Liver (tissue), 3 donors: ENCODE measurements around the gene CEP295NL.

ENCODE experiments used
- EGR1 ChIP-seq, 2 donors: IDR thresholded peaks; 2 replicates each; pipeline ENCODE4 v1.6.1; 2016 to 2018; ENCODE audit warnings: antibody characterized with exemption in 2 of 2, low read depth in 2 of 2
- FOXA1 ChIP-seq: IDR thresholded peaks from 2 replicates; pipeline ENCODE4 v1.6.1; 2016; ENCODE audit warnings: antibody characterized with exemption
- GABPA ChIP-seq, 2 donors: IDR thresholded peaks in 1 of 2; conservative IDR thresholded peaks in 1 of 2; 2 replicates each; pipeline ENCODE4 v1.6.1; 2016; ENCODE audit warnings: antibody characterized with exemption in 2 of 2, mild to moderate bottlenecking in 1 of 2, moderate library complexity in 1 of 2
- JUND ChIP-seq, 2 donors: IDR thresholded peaks; 2 replicates each; pipeline ENCODE4 v1.6.1; 2016; ENCODE audit warnings: antibody characterized with exemption in 2 of 2
- RAD21 ChIP-seq, 2 donors: IDR thresholded peaks; 2 replicates each; pipeline ENCODE4 v1.6.1; 2016; ENCODE audit warnings: antibody characterized with exemption in 2 of 2, mild to moderate bottlenecking in 2 of 2
- SP1 ChIP-seq: IDR thresholded peaks from 2 replicates; pipeline ENCODE4 v1.6.1; 2018; ENCODE audit warnings: antibody characterized with exemption, mild to moderate bottlenecking
- TAF1 ChIP-seq: conservative IDR thresholded peaks from 2 replicates; pipeline ENCODE4 v1.6.1; 2016; ENCODE audit warnings: antibody characterized with exemption, mild to moderate bottlenecking
- TF ChIP-seq, protein P1 (sequence below): fragments of 150-350 bp; IDR thresholded peaks from 2 replicates; pipeline ENCODE4 v1.5.1; 2017; ENCODE audit warnings: improper control_type of control experiment, low read depth, low read length; ENCODE audit not compliant: missing input control
- TF ChIP-seq, protein P2 (sequence below): IDR thresholded peaks from 2 replicates; pipeline ENCODE4 v1.6.1; 2016; ENCODE audit warnings: antibody characterized with exemption
- TF ChIP-seq, protein P3 (sequence below): IDR thresholded peaks from 2 replicates; pipeline ENCODE4 v1.6.1; 2016; ENCODE audit warnings: antibody characterized with exemption
- TF ChIP-seq, protein P4 (sequence below): IDR thresholded peaks from 2 replicates; pipeline ENCODE4 v1.6.1; 2016; ENCODE audit warnings: antibody characterized with exemption
- TF ChIP-seq, protein P5 (sequence below): IDR thresholded peaks from 2 replicates; pipeline ENCODE4 v1.6.1; 2016; ENCODE audit warnings: antibody characterized with exemption, mild to moderate bottlenecking
- donor health status: healthy.
- donor health status: healthy.

DNA sequence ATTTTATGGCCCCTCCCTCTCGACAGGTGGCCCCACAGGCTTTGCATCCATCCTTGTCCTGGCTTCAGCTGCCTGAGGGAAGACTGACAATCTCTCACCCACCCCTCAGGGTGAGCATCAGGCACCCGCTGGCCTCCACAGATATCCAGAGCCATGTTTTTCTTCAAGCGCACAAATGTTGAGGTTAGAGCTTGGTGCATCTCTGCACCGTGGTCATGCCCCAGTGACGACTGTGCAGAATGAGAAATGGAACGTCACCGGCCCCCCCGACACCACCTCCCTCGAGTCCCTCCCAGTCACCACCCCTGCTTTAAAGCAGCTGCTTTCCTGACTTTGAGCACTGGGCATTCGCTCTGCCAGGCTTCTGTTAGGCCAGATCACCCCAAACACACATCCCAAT lies 42.0 kb upstream of the CEP295NL start:
- TF ChIP-seq, protein P1, sequence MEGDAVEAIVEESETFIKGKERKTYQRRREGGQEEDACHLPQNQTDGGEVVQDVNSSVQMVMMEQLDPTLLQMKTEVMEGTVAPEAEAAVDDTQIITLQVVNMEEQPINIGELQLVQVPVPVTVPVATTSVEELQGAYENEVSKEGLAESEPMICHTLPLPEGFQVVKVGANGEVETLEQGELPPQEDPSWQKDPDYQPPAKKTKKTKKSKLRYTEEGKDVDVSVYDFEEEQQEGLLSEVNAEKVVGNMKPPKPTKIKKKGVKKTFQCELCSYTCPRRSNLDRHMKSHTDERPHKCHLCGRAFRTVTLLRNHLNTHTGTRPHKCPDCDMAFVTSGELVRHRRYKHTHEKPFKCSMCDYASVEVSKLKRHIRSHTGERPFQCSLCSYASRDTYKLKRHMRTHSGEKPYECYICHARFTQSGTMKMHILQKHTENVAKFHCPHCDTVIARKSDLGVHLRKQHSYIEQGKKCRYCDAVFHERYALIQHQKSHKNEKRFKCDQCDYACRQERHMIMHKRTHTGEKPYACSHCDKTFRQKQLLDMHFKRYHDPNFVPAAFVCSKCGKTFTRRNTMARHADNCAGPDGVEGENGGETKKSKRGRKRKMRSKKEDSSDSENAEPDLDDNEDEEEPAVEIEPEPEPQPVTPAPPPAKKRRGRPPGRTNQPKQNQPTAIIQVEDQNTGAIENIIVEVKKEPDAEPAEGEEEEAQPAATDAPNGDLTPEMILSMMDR: no peak
- TF ChIP-seq GABPA (IDR thresholded peaks at IDR 0.05 in 1 of 2, conservative IDR thresholded peaks at IDR 0.05 in 1 of 2): no peak
- TF ChIP-seq RAD21 (IDR thresholded peaks at IDR 0.05): no peak
- TF ChIP-seq, protein P2, sequence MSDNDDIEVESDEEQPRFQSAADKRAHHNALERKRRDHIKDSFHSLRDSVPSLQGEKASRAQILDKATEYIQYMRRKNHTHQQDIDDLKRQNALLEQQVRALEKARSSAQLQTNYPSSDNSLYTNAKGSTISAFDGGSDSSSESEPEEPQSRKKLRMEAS: no peak
- no peak for TF ChIP-seq FOXA1
- no peak for TF ChIP-seq EGR1 (IDR thresholded peaks at IDR 0.05; ENCODE audit: low read depth in 2 of 2)
- TF ChIP-seq TAF1: no peak
- TF ChIP-seq, protein P3, sequence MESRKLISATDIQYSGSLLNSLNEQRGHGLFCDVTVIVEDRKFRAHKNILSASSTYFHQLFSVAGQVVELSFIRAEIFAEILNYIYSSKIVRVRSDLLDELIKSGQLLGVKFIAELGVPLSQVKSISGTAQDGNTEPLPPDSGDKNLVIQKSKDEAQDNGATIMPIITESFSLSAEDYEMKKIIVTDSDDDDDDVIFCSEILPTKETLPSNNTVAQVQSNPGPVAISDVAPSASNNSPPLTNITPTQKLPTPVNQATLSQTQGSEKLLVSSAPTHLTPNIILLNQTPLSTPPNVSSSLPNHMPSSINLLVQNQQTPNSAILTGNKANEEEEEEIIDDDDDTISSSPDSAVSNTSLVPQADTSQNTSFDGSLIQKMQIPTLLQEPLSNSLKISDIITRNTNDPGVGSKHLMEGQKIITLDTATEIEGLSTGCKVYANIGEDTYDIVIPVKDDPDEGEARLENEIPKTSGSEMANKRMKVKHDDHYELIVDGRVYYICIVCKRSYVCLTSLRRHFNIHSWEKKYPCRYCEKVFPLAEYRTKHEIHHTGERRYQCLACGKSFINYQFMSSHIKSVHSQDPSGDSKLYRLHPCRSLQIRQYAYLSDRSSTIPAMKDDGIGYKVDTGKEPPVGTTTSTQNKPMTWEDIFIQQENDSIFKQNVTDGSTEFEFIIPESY: no peak
- TF ChIP-seq JUND (IDR thresholded peaks at IDR 0.05): no peak
- TF ChIP-seq, protein P4, sequence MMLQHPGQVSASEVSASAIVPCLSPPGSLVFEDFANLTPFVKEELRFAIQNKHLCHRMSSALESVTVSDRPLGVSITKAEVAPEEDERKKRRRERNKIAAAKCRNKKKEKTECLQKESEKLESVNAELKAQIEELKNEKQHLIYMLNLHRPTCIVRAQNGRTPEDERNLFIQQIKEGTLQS: no peak
- no peak for TF ChIP-seq SP1
- TF ChIP-seq, protein P5, sequence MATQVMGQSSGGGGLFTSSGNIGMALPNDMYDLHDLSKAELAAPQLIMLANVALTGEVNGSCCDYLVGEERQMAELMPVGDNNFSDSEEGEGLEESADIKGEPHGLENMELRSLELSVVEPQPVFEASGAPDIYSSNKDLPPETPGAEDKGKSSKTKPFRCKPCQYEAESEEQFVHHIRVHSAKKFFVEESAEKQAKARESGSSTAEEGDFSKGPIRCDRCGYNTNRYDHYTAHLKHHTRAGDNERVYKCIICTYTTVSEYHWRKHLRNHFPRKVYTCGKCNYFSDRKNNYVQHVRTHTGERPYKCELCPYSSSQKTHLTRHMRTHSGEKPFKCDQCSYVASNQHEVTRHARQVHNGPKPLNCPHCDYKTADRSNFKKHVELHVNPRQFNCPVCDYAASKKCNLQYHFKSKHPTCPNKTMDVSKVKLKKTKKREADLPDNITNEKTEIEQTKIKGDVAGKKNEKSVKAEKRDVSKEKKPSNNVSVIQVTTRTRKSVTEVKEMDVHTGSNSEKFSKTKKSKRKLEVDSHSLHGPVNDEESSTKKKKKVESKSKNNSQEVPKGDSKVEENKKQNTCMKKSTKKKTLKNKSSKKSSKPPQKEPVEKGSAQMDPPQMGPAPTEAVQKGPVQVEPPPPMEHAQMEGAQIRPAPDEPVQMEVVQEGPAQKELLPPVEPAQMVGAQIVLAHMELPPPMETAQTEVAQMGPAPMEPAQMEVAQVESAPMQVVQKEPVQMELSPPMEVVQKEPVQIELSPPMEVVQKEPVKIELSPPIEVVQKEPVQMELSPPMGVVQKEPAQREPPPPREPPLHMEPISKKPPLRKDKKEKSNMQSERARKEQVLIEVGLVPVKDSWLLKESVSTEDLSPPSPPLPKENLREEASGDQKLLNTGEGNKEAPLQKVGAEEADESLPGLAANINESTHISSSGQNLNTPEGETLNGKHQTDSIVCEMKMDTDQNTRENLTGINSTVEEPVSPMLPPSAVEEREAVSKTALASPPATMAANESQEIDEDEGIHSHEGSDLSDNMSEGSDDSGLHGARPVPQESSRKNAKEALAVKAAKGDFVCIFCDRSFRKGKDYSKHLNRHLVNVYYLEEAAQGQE: no peak
